Upper lobe of left lung (tissue), 6 donors: ENCODE data around the gene ZNF14. TPM values are rescaled to one million over a fixed set of nuclear protein-coding genes. Genes with fewer than 3 reads are reported as not detected.

Source experiments
- small RNA-seq, 4 donors: library from RNA; depleted of rRNA; stranded (forward); fragments of <200 nt; gene quantifications; one replicate each; pipeline ENCODE3, GENCODE V24; 2016
- total RNA-seq, 6 donors: library from RNA; depleted of rRNA in 4 of 6; stranded (reverse); fragments of >200 nt in 4 of 6; gene quantifications; one replicate each; pipeline versions ENCODE4 v1.1.0 to v1.2.1, GENCODE V29; 2016 to 2021
- donor health status: DM: no; HTN: no; CAD: no; lungs with moderate emphysema.
- donor health status: DM: no; HTN: yes; CAD: no; lungs with severe emphysema.

ZNF14 gene
- total RNA-seq, 6 donors from 2014 or later, result 4.7 to 13.6 (median 5.1) TPM

Small RNA genes lying within 50 kb of the gene (small RNA-seq; reads per million reads assigned to genes)
- gene AC011458.2, result 0 reads per million in 4 donors
- gene AC011477.5, result 0 reads per million in 4 donors

Other genes with a start within 250 kb of the ZNF14 start
- gene TSSK6, start 217.6 kb downstream of the ZNF14 start, total RNA-seq, result 1 to 10 TPM; 1.7 to 7.3 (median 3.1) TPM
- 100 to 1,000 TPM in 3 of 6 donors, 10 to 100 TPM in 3; 24.3 to 305 (median 112) TPM for gene NDUFA13, start 216.9 kb downstream of the ZNF14 start, total RNA-seq
- 1 to 10 TPM in 4 of 6 donors, under 1 TPM in 2; 0.61 to 7.3 (median 4.8) TPM for gene YJEFN3, start 204.2 kb downstream of the ZNF14 start, total RNA-seq
- under 1 TPM in 2 of 6 donors, not detected in 4; 0.14 to 0.37 TPM for gene CILP2, start 194.8 kb downstream of the ZNF14 start, total RNA-seq
- 10 to 100 TPM in 2 of 6 donors, 1 to 10 TPM in 4; 2.0 to 30.4 (median 5.8) TPM for gene PBX4, start 114.4 kb downstream of the ZNF14 start, total RNA-seq
- 10 to 100 TPM; 16.4 to 51.3 (median 24.1) TPM for gene LPAR2, start 104.9 kb downstream of the ZNF14 start, total RNA-seq
- gene GMIP, start 89.5 kb downstream of the ZNF14 start, total RNA-seq, result 100 to 1,000 TPM in 1 of 6 donors, 10 to 100 TPM in 5; 20.8 to 109 (median 49.1) TPM
- 100 to 1,000 TPM in 3 of 6 donors, 10 to 100 TPM in 3; 58.6 to 256 (median 97.4) TPM for gene ATP13A1, start 69.4 kb downstream of the ZNF14 start, total RNA-seq
- 10 to 100 TPM in 4 of 6 donors, 1 to 10 TPM in 2; 3.4 to 16.1 (median 11.1) TPM for gene ZNF101, start 64.3 kb downstream of the ZNF14 start, total RNA-seq
- 10 to 100 TPM; 13.2 to 47.1 (median 19.1) TPM for gene ZNF506, start 88.6 kb upstream of the ZNF14 start, total RNA-seq
- 10 to 100 TPM in 2 of 6 donors, 1 to 10 TPM in 4; 5.0 to 15.8 (median 7.9) TPM for gene ZNF253, start 132.8 kb upstream of the ZNF14 start, total RNA-seq
- 1 to 10 TPM; 2.9 to 7.3 (median 3.9) TPM for gene ZNF93, start 167.8 kb upstream of the ZNF14 start, total RNA-seq